H1 (cell line): ENCODE results near the gene PRR23E. TPM values are rescaled to one million over a fixed set of nuclear protein-coding genes. Genes with fewer than 3 reads are reported as not detected.

Source experiments
- CTCF ChIA-PET: fragments of 300-600 bp; sonication (Branson Sonifier 250); formaldehyde crosslinking; loops from one replicate; lab custom pipeline; 2021; ENCODE audit not compliant: partially characterized antibody; lab: Charles Lee
- POLR2A ChIA-PET: fragments of 300-600 bp; sonication (Branson Sonifier 250); formaldehyde crosslinking; loops from one replicate; lab custom pipeline; 2021; ENCODE audit warnings: inconsistent platforms; ENCODE audit not compliant: partially characterized antibody; lab: Charles Lee
- DNase-seq, 2 experiments: peaks; one replicate each; pipeline versions ENCODE4 v3.0.0 to v3.0.0-alpha.2; 2010 to 2022; ENCODE audit warnings: low spot score in 2 of 2, low read depth in 1 of 2, mixed read lengths in 1 of 2
- FAIRE-seq: peaks from 2 replicates; lab custom pipeline; 2011; peaks lifted over from hg19 to GRCh38; lab: Jason Lieb, UNC
- H2AFZ ChIP-seq: 2 replicates; pipeline ENCODE4 v1.8.1; 2012; ENCODE audit warnings: low read length, inconsistent platforms
- H2AK5ac ChIP-seq: 2 replicates; pipeline ENCODE4 v1.6.1; 2013; ENCODE audit warnings: low read depth, low read length
- H2BK120ac ChIP-seq: replicated peaks from 2 replicates; pipeline ENCODE3; 2013; ENCODE audit warnings: low read depth, low read length, inconsistent platforms
- H2BK12ac ChIP-seq: 2 replicates; pipeline ENCODE4 v1.6.1; 2013; ENCODE audit warnings: low read depth, low read length
- H2BK15ac ChIP-seq: 2 replicates; pipeline ENCODE4 v1.6.1; 2013; ENCODE audit warnings: low read length
- H2BK20ac ChIP-seq: 2 replicates; pipeline ENCODE4 v1.6.1; 2013; ENCODE audit warnings: low read length
- H2BK5ac ChIP-seq: 2 replicates; pipeline ENCODE4 v1.6.1; 2013; ENCODE audit warnings: low read depth, low read length
- H3K14ac ChIP-seq: 2 replicates; pipeline ENCODE4 v1.6.1; 2013; ENCODE audit warnings: inconsistent platforms; ENCODE audit not compliant: insufficient read length
- H3K18ac ChIP-seq: 2 replicates; pipeline ENCODE4 v1.6.1; 2013; ENCODE audit warnings: low read length; ENCODE audit errors: extremely low read depth
- H3K23ac ChIP-seq: 2 replicates; pipeline ENCODE4 v1.6.1; 2013; ENCODE audit warnings: inconsistent platforms; ENCODE audit not compliant: insufficient read length
- H3K23me2 ChIP-seq: 2 replicates; pipeline ENCODE4 v1.6.1; 2013; ENCODE audit warnings: low read depth, low read length
- H3K27ac ChIP-seq: 2 replicates; pipeline ENCODE4 v1.6.1; 2011; ENCODE audit warnings: low read depth, low read length, inconsistent platforms
- H3K27me3 ChIP-seq, 4 experiments: replicated peaks in 1 of 4; 1 replicate in 1 of 4; 2 replicates in 3 of 4; pipeline versions ENCODE4 v1.6.1 to v1.8.1; 2011 to 2013; ENCODE audit warnings: low read length in 3 of 4, mild to moderate bottlenecking in 3 of 4, inconsistent platforms in 2 of 4, mixed read lengths in 2 of 4, moderate library complexity in 1 of 4; ENCODE audit not compliant: control insufficient read depth in 3 of 4, insufficient read depth in 3 of 4; ENCODE audit errors: extremely low read depth in 1 of 4
- H3K36me3 ChIP-seq, 4 experiments: 2 replicates each; pipeline versions ENCODE4 v1.6.1 to v1.8.1; 2011 to 2013; ENCODE audit warnings: mild to moderate bottlenecking in 4 of 4, low read length in 3 of 4, moderate library complexity in 2 of 4, control low read depth in 1 of 4, inconsistent platforms in 1 of 4; ENCODE audit not compliant: insufficient read depth in 4 of 4, control insufficient read depth in 2 of 4
- H3K4ac ChIP-seq: replicated peaks from 2 replicates; pipeline ENCODE3; 2013; ENCODE audit warnings: low read length, low read depth, mixed read lengths, inconsistent platforms; ENCODE audit not compliant: insufficient read length
- H3K4me1 ChIP-seq, 4 experiments: replicated peaks in 1 of 4; 1 replicate in 1 of 4; 2 replicates in 3 of 4; pipeline versions ENCODE4 v1.6.1 to v1.8.1; 2011 to 2013; ENCODE audit warnings: low read length in 3 of 4, inconsistent platforms in 2 of 4, mixed read lengths in 1 of 4; ENCODE audit not compliant: insufficient read depth in 4 of 4, control insufficient read depth in 3 of 4
- H3K4me2 ChIP-seq, 2 experiments: 2 replicates each; pipeline versions ENCODE4 v1.6.1 to v1.8.1; 2011 to 2013; ENCODE audit warnings: low read depth in 2 of 2, low read length in 2 of 2, control low read depth in 1 of 2, inconsistent platforms in 1 of 2, mild to moderate bottlenecking in 1 of 2; ENCODE audit not compliant: insufficient read depth in 1 of 2
- H3K4me3 ChIP-seq, 4 experiments: fragments of 200-600, 300-600 bp in 1 of 4; sonication (generic), shearing (Covaris generic), sonication (Bioruptor Twin) in 1 of 4; 2 replicates each; pipeline versions ENCODE4 v1.5.1 to v1.8.1; 2011 to 2016; ENCODE audit warnings: low read length in 4 of 4, low read depth in 3 of 4, control low read depth in 2 of 4, inconsistent platforms in 2 of 4, mild to moderate bottlenecking in 2 of 4, mixed read lengths in 1 of 4, moderate library complexity in 1 of 4; ENCODE audit not compliant: insufficient read depth in 2 of 4; ENCODE audit errors: extremely low read depth in 1 of 4
- H3K56ac ChIP-seq: replicated peaks from 2 replicates; pipeline ENCODE3; 2013; ENCODE audit warnings: low read depth, mild to moderate bottlenecking, mixed read lengths, low read length, inconsistent platforms; ENCODE audit not compliant: insufficient read length
- H3K79me1 ChIP-seq: 2 replicates; pipeline ENCODE4 v1.6.1; 2013; ENCODE audit warnings: low read depth, low read length, control low read depth
- H3K79me2 ChIP-seq, 2 experiments: 2 replicates each; pipeline versions ENCODE4 v1.6.1 to v1.8.1; 2012 to 2013; ENCODE audit warnings: low read length in 2 of 2, mild to moderate bottlenecking in 2 of 2, inconsistent platforms in 1 of 2; ENCODE audit not compliant: insufficient read depth in 2 of 2, control insufficient read depth in 1 of 2
- H3K9ac ChIP-seq, 4 experiments: replicated peaks in 1 of 4; 1 replicate in 1 of 4; 2 replicates in 3 of 4; pipeline versions ENCODE4 v1.6.1 to v1.8.1; 2011 to 2013; ENCODE audit warnings: low read depth in 3 of 4, low read length in 3 of 4, control low read depth in 2 of 4, mild to moderate bottlenecking in 2 of 4, moderate library complexity in 2 of 4, inconsistent platforms in 1 of 4; ENCODE audit errors: extremely low read depth in 1 of 4
- H3K9me3 ChIP-seq, 2 experiments: 2 replicates each; pipeline versions ENCODE4 v1.6.1 to v1.8.1; 2012 to 2013; ENCODE audit warnings: mild to moderate bottlenecking in 2 of 2, moderate library complexity in 2 of 2, control low read depth in 1 of 2, inconsistent platforms in 1 of 2, low read depth in 1 of 2, low read length in 1 of 2, mixed read lengths in 1 of 2; ENCODE audit not compliant: insufficient read depth in 2 of 2
- H4K20me1 ChIP-seq, 2 experiments: replicated peaks in 1 of 2; 2 replicates each; pipeline versions ENCODE3 to v1.8.1; 2011 to 2013; ENCODE audit warnings: inconsistent platforms in 2 of 2, low read length in 2 of 2, mild to moderate bottlenecking in 1 of 2; ENCODE audit not compliant: insufficient read depth in 2 of 2, control insufficient read depth in 1 of 2
- H4K5ac ChIP-seq: 2 replicates; pipeline ENCODE4 v1.6.1; 2013; ENCODE audit warnings: low read length, low read depth, mixed read lengths, inconsistent platforms; ENCODE audit not compliant: insufficient read length
- H4K8ac ChIP-seq: 2 replicates; pipeline ENCODE4 v1.8.0; 2013; ENCODE audit warnings: mild to moderate bottlenecking, moderate library complexity, low read length, inconsistent platforms; ENCODE audit not compliant: insufficient read depth; ENCODE audit errors: extremely low read depth
- H4K91ac ChIP-seq: replicated peaks from 2 replicates; pipeline ENCODE3; 2013; ENCODE audit warnings: low read length, mixed read lengths, inconsistent platforms; ENCODE audit not compliant: insufficient read length
- CHD2 ChIP-seq: IDR thresholded peaks from 2 replicates; pipeline ENCODE4 v1.6.1; 2012; ENCODE audit warnings: low read length, improper control_type of control experiment
- EGR1 ChIP-seq: IDR thresholded peaks from 2 replicates; pipeline ENCODE4 v1.6.1; 2011; ENCODE audit warnings: low read depth, low read length, borderline replicate concordance
- GABPA ChIP-seq: IDR thresholded peaks from 2 replicates; pipeline ENCODE4 v1.6.1; 2011; ENCODE audit warnings: mild to moderate bottlenecking, low read length, moderate library complexity, borderline replicate concordance; ENCODE audit not compliant: insufficient read depth
- HDAC2 ChIP-seq, 2 experiments: fragments of 300-600 bp in 1 of 2; sonication (generic) in 1 of 2; IDR thresholded peaks; 2 replicates each; pipeline ENCODE4 v1.6.1; 2011 to 2012; ENCODE audit warnings: low read depth in 2 of 2, low read length in 2 of 2, mild to moderate bottlenecking in 2 of 2, moderate library complexity in 2 of 2, borderline replicate concordance in 1 of 2, inconsistent platforms in 1 of 2
- KDM4A ChIP-seq: IDR thresholded peaks from one replicate; pipeline ENCODE4 v1.7.1; 2012; ENCODE audit warnings: low read depth, mild to moderate bottlenecking, moderate library complexity, low read length, inconsistent platforms; ENCODE audit not compliant: severe bottlenecking
- MAFK ChIP-seq: IDR thresholded peaks from 2 replicates; pipeline ENCODE4 v1.6.1; 2012; ENCODE audit warnings: low read depth, mild to moderate bottlenecking, improper control_type of control experiment, low read length
- POU5F1 ChIP-seq: IDR thresholded peaks from 2 replicates; pipeline ENCODE4 v1.6.1; 2011; ENCODE audit warnings: low read depth, mild to moderate bottlenecking, low read length, moderate library complexity
- SP4 ChIP-seq: IDR thresholded peaks from 2 replicates; pipeline ENCODE4 v1.6.1; 2012; ENCODE audit warnings: low read length, inconsistent platforms
- TAF1 ChIP-seq: IDR thresholded peaks from 2 replicates; pipeline ENCODE4 v1.6.1; 2011; ENCODE audit warnings: mild to moderate bottlenecking, low read depth, low read length
- USF2 ChIP-seq: IDR thresholded peaks from 2 replicates; pipeline ENCODE4 v1.6.1; 2011; ENCODE audit warnings: low read length, improper control_type of control experiment
- ZNF274 ChIP-seq: IDR thresholded peaks from 2 replicates; pipeline ENCODE4 v1.7.0; 2012; ENCODE audit warnings: low read length, borderline replicate concordance; ENCODE audit errors: extremely low read depth
- WGBS, 2 experiments: shearing (Covaris generic) in 1 of 2; methylation state at CpG; one replicate each; pipeline versions ENCODE4 v1.1.6 to v1.1.7; 2013 to 2015; ENCODE audit warnings: low lambda C conversion rate in 2 of 2, mixed read lengths in 2 of 2, inconsistent platforms in 1 of 2, low coverage in 1 of 2, missing lambda C conversion rate in 1 of 2; ENCODE audit not compliant: insufficient replicate concordance in 2 of 2, insufficient coverage in 1 of 2, insufficient read length in 1 of 2; ENCODE audit errors: extremely low coverage in 1 of 2, missing lambda C conversion rate in 1 of 2; 5-methylcytosine and 5-hydroxymethylcytosine counted together
- polyA plus RNA-seq, 7 experiments: library from polyadenylated mRNA; depleted of rRNA in 3 of 7; stranded (reverse) in 5 of 7; unstranded in 2 of 7; fragments of >200 nt in 5 of 7; fragments of 200-250 nt in 2 of 7; gene quantifications; 1 replicate in 5 of 7; 2 replicates in 1 of 7; 4 replicates in 1 of 7; pipeline versions ENCODE4 v1.2.1 to v1.2.3, GENCODE V29; 2011 to 2013; ENCODE audit warnings: missing spikeins in 2 of 7, mixed read lengths in 2 of 7
- total RNA-seq: library from RNA; stranded (reverse); fragmentation: NEBNext Ultra II Directional; extraction: Animal tissue kit (Norgen Biotek cat#: 25700); gene quantifications from 2 replicates; pipeline ENCODE4 v1.2.1, GENCODE V29; 2021

PRR23E gene
- total and polyA plus RNA-seq, 2 of the 8 experiments (the other 6 are each of a cell fraction or from before 2014, with no cell fraction given): not detected

DNA sequence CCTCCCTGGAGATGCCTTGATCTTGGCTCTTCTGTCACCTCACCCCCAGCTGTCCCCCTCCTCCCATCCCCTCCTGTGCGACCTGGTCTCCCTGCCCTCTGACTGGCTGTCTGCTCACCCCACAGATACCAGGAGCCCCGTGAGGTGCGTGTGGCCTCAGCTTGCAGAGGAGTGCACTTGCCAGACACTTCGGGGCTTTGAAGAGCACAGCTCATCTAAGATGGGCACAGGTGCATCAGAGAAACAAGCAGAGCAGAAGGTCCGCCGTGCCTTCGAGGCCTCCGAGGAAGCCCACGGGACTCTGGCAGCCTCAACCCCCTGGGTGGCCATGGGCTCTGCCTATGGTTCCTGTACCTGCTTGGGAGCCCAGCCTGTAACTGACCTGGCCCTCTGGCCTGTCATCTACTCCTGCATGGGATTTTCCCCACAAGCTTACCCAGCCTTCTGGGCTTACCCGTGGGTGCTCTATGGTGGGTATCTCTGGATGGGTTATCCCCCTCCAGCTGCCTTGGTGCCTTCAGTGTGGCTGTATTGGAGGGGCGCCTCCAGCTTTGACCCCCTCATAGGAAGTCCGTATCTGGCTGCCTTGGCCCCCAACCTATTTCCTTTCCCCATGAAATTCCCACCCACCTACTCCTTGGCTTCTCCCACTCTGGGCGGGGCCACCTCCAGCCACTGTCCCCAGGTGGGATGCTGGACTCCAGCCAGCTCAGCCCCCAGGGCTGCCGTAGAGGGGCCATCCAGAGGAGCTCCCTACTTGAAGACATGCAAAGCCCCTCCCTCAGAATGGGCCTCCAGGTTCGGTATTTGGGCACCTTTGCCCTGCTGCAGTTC, 3.8 kb downstream of the PRR23E start:
- H3K79me2 ChIP-seq: no peaks in the 10 kb centered on the region
- FAIRE-seq: no peak
- CTCF ChIA-PET: interaction anchor here (1.4 kb wide), 2 partner anchors 9 to 26 kb away, joined by 3 to 4 read pairs; no protein-coding TSS in a partner anchor
- TF ChIP-seq EGR1 (no peak), TAF1 (no peak), HDAC2 (IDR thresholded peaks at IDR 0.05; ENCODE audit: borderline replicate concordance in 1 of 2, low read depth in 2 of 2, low read length in 2 of 2) (no peak), GABPA (no peak), POU5F1 (no peak), SP4 (no peak), KDM4A (no peak), ZNF274 (no peak), CHD2 (no peak), MAFK (no peak), USF2 (no peak)

More for the DNA sequence above, 3.8 kb downstream of the PRR23E start:
- Histone ChIP-seq H3K4me1 (no peaks in the 10 kb centered on the region; a peak in 1 of 7 replicates), H3K9me3 (no peaks in the 10 kb centered on the region), H2AK5ac (no peak overlapping the region), H2BK120ac (no peak overlapping the region), H4K8ac (no peak overlapping the region), H4K20me1 (no peaks in the 10 kb centered on the region), H3K14ac (no peak overlapping the region), H4K5ac (no peak overlapping the region), H2BK15ac (no peak overlapping the region), H3K23me2 (no peaks in the 10 kb centered on the region), H3K27ac (no peak overlapping the region), H2BK20ac (no peak overlapping the region), H4K91ac (no peak overlapping the region), H3K79me1 (no peaks in the 10 kb centered on the region), H2AFZ (no peak overlapping the region), H2BK5ac (no peak overlapping the region), H3K18ac (no peak overlapping the region), H3K36me3 (no peaks in the 10 kb centered on the region), H3K4me2 (no peak overlapping the region), H3K4me3 (no peak overlapping the region), H3K27me3 (no peaks in the 10 kb centered on the region), H3K23ac (no peak overlapping the region), H3K9ac (no peak overlapping the region), H3K56ac (no peak overlapping the region), H2BK12ac (no peak overlapping the region), H3K4ac (no peak overlapping the region)
- 92% methylated on average over 14 of the region's 15 CpGs; no CpG with 5 or more reads in 1 of the 2 experiments for WGBS, 2 experiments
- no peak for DNase-seq
- POLR2A ChIA-PET: no interaction called here
